ENCODE measurements around the gene DGKI. TPM values are rescaled to one million over a fixed set of nuclear protein-coding genes. Genes with fewer than 3 reads are reported as not detected.

The DGKI gene
- total and polyA plus RNA-seq, 4 donors = 0.03 to 1.5 (median 0.33) TPM

- Histone ChIP-seq H3K27me3 (ENCODE audit: control insufficient read depth in 3 of 3, insufficient read depth in 3 of 3, low read length in 2 of 3) (no peaks in the 10 kb centered on the region), H3K4me3 (no peak overlapping the region), H3K9me3 (ENCODE audit: control insufficient read depth in 4 of 4, insufficient read depth in 3 of 4, low read length in 3 of 4) (no peaks in the 10 kb centered on the region), H3K4me1 (ENCODE audit: control insufficient read depth in 5 of 5, insufficient read depth in 5 of 5, low read length in 5 of 5) (no peaks in the 10 kb centered on the region), H3K9ac (ENCODE audit: insufficient read depth in 1 of 2, low read length in 2 of 2) (no peak overlapping the region), H3K36me3 (ENCODE audit: control insufficient read depth in 4 of 4, insufficient read depth in 4 of 4, low read length in 4 of 4) (no peaks in the 10 kb centered on the region), H3K27ac (ENCODE audit: low read depth in 1 of 2, low read length in 1 of 2) (no peak overlapping the region)
- WGBS, 2 donors = 66 to 72% methylated on average over 5 of the region's 5 CpGs
- ATAC-seq (ENCODE audit: insufficient read depth, low FRiP score) = no peak
- no peak for TF ChIP-seq CTCF (IDR thresholded peaks at IDR 0.05; ENCODE audit: control extremely low read depth, extremely low read depth)
- DNase-seq = peak in 2 of 3 donors; percentile 78
Observed at GRCh38 chr7:137606061-137606674, 240.6 kb downstream of the DGKI start.

DNA sequence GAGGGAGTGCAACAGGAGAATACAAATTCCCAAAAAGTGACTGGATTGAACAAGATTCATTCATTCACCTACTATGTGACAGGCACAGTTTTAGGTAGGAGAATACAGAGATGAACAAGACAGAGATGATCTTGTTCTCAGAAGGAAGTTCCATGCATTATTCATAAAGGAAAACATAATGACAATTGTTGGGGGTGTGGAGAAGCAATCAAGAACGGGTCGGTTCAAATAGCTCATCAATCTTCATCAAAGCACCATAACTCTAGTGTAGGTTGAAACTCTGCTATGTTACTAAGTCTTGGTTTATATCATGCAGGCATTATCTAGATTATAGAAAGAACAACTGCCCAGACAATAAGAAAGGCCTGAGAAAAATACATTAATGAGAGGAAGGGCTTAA, 243.7 kb downstream of the DGKI start:
- no peaks in the 10 kb centered on the region for H3K9me3 ChIP-seq (ENCODE audit: control insufficient read depth in 4 of 4, insufficient read depth in 3 of 4, low read length in 3 of 4)

GRCh38 chr7:137601642-137602041, 245.1 kb downstream of the DGKI start:
- no peak overlapping the region for H3K4me3 ChIP-seq
- no peaks in the 10 kb centered on the region for H3K27me3 ChIP-seq (ENCODE audit: control insufficient read depth in 3 of 3, insufficient read depth in 3 of 3, low read length in 2 of 3)
- no peaks in the 10 kb centered on the region for H3K9me3 ChIP-seq (ENCODE audit: control insufficient read depth in 4 of 4, insufficient read depth in 3 of 4, low read length in 3 of 4)
- H3K4me1 ChIP-seq (ENCODE audit: control insufficient read depth in 5 of 5, insufficient read depth in 5 of 5, low read length in 5 of 5) = no peaks in the 10 kb centered on the region
- TF ChIP-seq CTCF (IDR thresholded peaks at IDR 0.05; ENCODE audit: control extremely low read depth, extremely low read depth) = no peak
- H3K36me3 ChIP-seq (ENCODE audit: control insufficient read depth in 4 of 4, insufficient read depth in 4 of 4, low read length in 4 of 4) = no peaks in the 10 kb centered on the region
- 89 to 93% methylated on average over 6 of the region's 6 CpGs for WGBS, 2 donors
- no peak for ATAC-seq (ENCODE audit: insufficient read depth, low FRiP score)
- H3K9ac ChIP-seq (ENCODE audit: insufficient read depth in 1 of 2, low read length in 2 of 2) = no peak overlapping the region
- H3K27ac ChIP-seq (ENCODE audit: low read depth in 1 of 2, low read length in 1 of 2) = no peak overlapping the region
- DNase-seq = no peak

More for the DNA sequence above, 243.7 kb downstream of the DGKI start:
- no peaks in the 10 kb centered on the region for H3K4me1 ChIP-seq (ENCODE audit: control insufficient read depth in 5 of 5, insufficient read depth in 5 of 5, low read length in 5 of 5)
- ATAC-seq (ENCODE audit: insufficient read depth, low FRiP score) (no peak), DNase-seq (no peak)
- H3K27me3 ChIP-seq (ENCODE audit: control insufficient read depth in 3 of 3, insufficient read depth in 3 of 3, low read length in 2 of 3) = no peaks in the 10 kb centered on the region
- H3K4me3 ChIP-seq = no peak overlapping the region
- no peak overlapping the region for H3K9ac ChIP-seq (ENCODE audit: insufficient read depth in 1 of 2, low read length in 2 of 2)
- H3K36me3 ChIP-seq (ENCODE audit: control insufficient read depth in 4 of 4, insufficient read depth in 4 of 4, low read length in 4 of 4) = no peaks in the 10 kb centered on the region
- H3K27ac ChIP-seq (ENCODE audit: low read depth in 1 of 2, low read length in 1 of 2) = no peak overlapping the region
- WGBS, 2 donors = 53 to 67% methylated on average over 2 of the region's 2 CpGs
- TF ChIP-seq CTCF (IDR thresholded peaks at IDR 0.05; ENCODE audit: control extremely low read depth, extremely low read depth) = no peak

DNA sequence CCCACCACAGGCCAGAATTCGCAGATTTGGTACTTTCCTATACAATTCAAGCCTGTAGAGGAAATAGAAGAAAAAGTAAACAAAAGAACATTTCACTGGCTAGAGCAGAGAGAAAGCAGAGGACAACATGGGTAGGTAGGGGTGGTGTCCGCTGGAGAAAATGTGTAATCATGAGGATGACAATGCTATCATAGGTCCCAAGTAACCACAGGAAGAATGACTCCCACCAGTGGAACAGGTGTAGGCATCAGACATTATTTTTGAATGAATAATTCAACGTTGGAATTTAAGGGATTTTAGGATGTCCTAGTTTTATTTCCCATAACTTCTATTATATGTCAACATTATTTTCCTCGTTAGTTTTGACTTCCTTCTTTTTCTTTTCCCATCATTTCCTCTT, 248.9 kb downstream of the DGKI start:
- Histone ChIP-seq H3K27ac (ENCODE audit: low read depth in 1 of 2, low read length in 1 of 2) (no peak overlapping the region), H3K4me3 (no peak overlapping the region), H3K9me3 (ENCODE audit: control insufficient read depth in 4 of 4, insufficient read depth in 3 of 4, low read length in 3 of 4) (no peaks in the 10 kb centered on the region), H3K36me3 (ENCODE audit: control insufficient read depth in 4 of 4, insufficient read depth in 4 of 4, low read length in 4 of 4) (no peaks in the 10 kb centered on the region), H3K27me3 (ENCODE audit: control insufficient read depth in 3 of 3, insufficient read depth in 3 of 3, low read length in 2 of 3) (no peaks in the 10 kb centered on the region), H3K9ac (ENCODE audit: insufficient read depth in 1 of 2, low read length in 2 of 2) (no peak overlapping the region), H3K4me1 (ENCODE audit: control insufficient read depth in 5 of 5, insufficient read depth in 5 of 5, low read length in 5 of 5) (no peaks in the 10 kb centered on the region)
- ATAC-seq (ENCODE audit: insufficient read depth, low FRiP score) = no peak
- TF ChIP-seq CTCF (IDR thresholded peaks at IDR 0.05; ENCODE audit: control extremely low read depth, extremely low read depth) = no peak
- no peak for DNase-seq
- WGBS, 2 donors = 61 to 64% methylated on average over 4 of the region's 4 CpGs

Data from lung (tissue), 12 donors.